HFF-Myc (cell line): Measurements from ENCODE around the gene TIMM8A.
A peak's percentile ranks its signal among the peaks of the same experiment; 100 is the strongest.
"Not testable (repeated sequence)": the region's sequence is repeated elsewhere in the genome, so short reads cannot be mapped to it uniquely, and the experiment has no call there.

ENCODE experiments used
- DNase-seq: peaks from one replicate; pipeline ENCODE4 v3.0.0-alpha.2; 2011; ENCODE audit warnings: low read depth; ENCODE audit errors: extremely low read depth
- H3K4me3 ChIP-seq: replicated peaks from 2 replicates; pipeline ENCODE4 v1.5.1; 2011; ENCODE audit warnings: low read depth, mild to moderate bottlenecking, control low read depth, low read length
- TF ChIP-seq, protein P1 (sequence below): IDR thresholded peaks from 2 replicates; pipeline ENCODE4 v1.5.1; 2012; ENCODE audit warnings: mild to moderate bottlenecking, low read depth, low read length, control low read depth; ENCODE audit errors: missing control alignments

TIMM8A gene

DNA sequence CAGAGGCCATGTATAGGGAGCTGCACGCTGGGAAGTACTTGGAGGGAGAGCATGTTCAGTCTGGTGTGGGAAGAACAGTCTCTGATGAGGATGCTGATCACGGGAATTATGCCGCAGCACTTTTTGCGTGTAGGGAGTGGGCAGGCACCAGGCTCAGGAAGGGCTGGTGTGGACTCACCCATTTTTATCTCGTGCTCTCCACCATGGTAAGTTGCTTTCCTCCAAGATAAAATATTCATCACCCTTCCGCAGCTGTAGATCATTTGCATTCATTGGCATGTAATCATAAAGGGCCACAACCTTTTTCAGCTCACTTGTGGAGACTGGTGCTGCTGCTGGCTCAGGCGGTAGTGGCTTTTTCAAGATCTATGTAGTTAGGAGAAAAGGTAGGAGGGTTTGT lies 11.8 kb upstream of the TIMM8A start:
- no peak for DNase-seq
- no peak overlapping the region for H3K4me3 ChIP-seq
- TF ChIP-seq, protein P1, sequence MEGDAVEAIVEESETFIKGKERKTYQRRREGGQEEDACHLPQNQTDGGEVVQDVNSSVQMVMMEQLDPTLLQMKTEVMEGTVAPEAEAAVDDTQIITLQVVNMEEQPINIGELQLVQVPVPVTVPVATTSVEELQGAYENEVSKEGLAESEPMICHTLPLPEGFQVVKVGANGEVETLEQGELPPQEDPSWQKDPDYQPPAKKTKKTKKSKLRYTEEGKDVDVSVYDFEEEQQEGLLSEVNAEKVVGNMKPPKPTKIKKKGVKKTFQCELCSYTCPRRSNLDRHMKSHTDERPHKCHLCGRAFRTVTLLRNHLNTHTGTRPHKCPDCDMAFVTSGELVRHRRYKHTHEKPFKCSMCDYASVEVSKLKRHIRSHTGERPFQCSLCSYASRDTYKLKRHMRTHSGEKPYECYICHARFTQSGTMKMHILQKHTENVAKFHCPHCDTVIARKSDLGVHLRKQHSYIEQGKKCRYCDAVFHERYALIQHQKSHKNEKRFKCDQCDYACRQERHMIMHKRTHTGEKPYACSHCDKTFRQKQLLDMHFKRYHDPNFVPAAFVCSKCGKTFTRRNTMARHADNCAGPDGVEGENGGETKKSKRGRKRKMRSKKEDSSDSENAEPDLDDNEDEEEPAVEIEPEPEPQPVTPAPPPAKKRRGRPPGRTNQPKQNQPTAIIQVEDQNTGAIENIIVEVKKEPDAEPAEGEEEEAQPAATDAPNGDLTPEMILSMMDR = no peak

DNA sequence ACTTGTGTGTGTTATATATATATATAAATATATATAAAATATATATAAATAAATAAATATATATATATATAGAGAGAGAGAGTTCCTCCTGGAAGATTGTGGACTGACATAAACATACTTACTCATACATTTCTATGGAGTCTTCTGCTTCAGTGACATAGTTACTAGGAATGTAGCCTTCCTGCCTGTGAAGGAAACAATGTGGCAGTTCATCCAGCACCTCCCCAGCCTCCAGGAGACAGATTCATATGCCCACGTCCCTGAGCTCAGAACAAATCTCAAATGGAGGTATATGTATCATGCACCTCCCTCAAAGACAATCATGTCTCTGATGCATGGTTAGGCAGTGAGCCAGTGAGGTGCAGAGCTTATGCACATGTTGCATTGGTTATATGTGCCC lies 11.4 kb upstream of the TIMM8A start:
- no peak for DNase-seq
- H3K4me3 ChIP-seq = no peak overlapping the region
- TF ChIP-seq, protein P1 = no peak

DNA sequence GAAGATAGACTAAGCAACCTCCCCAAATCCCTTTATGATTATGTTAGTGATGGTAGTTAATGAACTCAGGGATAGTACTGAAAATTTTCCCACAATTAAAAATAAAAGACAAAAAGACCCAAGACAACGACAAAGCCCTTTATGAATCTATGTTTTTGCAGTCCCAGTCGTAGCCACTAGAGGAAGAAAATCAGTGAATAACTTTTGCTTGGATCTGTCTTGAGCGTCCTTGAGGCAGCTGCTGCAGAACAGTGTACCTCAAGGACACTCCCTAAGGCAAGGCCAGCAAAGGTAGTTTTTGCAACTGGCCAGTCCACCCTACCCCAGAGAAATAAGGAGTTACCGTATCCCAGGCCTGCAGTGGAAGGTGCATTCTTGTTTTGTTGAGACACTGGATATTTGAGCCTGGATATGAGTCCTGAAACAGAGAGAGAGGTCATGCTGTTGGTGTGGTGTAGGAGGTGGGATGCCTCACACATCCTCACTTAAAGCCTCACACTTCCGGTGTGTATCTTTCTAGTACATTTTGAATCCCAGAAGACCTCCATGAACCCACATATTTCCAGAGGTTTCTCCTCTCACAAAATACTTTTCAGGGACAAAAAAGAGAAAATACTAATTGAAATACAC lies 8.7 kb upstream of the TIMM8A start:
- DNase-seq = no peak
- no peak overlapping the region for H3K4me3 ChIP-seq

DNA sequence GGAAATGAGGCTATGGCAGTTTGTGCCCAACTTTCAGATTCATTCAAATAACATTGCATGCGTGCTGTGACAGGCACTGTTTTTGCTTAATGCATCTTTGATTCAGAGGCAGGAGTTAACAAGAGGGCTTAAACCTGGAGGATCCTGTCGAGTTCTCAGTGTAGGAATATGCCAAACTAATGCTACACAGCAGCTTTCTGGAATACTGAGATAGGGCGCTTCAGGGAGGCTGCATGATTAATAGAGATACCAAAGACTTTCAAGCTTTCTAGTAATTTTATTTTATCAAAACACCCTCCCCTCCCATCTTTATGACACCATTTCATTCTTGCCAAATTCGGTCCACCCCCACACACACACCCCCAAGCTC lies 636 bp upstream of the TIMM8A start:
- no peak for DNase-seq
- TF ChIP-seq, protein P1 = no peak

More for the DNA sequence above, 8.7 kb upstream of the TIMM8A start:
- TF ChIP-seq, protein P1 = peak; percentile 17

DNA sequence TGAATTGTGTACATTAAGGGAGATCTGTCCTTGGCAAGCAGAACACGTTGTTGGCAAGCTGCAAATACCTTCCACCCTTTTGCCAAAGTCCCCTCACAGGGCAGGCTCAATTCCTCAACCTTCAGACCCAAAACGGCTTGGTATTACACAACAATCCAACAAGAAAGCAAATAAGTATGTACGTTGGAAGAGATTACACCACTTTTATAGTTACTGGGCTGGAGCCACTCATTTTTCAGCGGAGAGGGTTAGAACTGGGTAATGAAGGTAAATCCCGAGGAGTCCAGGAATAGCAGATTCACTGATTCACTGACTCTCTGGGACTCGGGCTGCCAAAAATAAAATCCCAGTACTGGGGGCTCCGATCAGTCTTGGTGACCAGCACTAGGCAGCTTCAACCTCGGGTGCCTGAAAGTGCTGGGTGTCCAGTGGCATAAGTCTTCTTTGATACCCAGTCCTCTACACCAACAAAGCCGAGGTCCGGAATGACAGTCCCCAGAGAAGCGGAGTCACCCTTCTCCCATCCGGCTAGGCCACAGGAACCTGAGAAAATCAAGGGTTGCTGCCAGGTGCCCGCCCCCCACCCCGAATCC lies 587 bp downstream of the TIMM8A start:
- no peak for DNase-seq
- TF ChIP-seq, protein P1 = no peak
- H3K4me3 ChIP-seq = peak overlapping the region; percentile 79

More for the DNA sequence above, 636 bp upstream of the TIMM8A start:
- peak overlapping the region; percentile 79 for H3K4me3 ChIP-seq

DNA sequence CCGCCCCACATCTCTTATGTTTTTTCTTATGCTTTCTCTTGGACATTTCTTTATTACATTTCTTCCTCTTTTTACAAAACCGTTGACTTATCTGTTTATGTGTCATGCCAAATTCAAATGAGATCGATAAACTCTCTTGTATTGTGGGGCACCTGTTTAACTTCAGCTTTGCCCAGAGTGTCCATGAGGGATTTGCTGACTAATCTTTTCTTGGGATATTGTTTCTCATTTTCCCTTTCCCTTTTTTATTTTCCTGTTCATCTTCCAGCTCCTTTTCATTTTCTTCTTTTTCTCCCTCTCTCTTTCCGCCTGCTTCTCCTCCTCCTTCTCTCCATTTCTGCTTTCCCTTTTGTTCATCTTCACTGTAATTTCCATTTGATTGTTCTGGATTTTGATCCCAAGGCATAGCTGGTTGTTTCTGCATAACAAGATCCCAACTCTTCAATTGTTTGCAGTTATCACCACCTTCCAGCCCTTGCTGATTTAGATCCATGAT lies 10.7 kb downstream of the TIMM8A start:
- TF ChIP-seq, protein P1 = no peak
- no peak for DNase-seq
- no peak overlapping the region for H3K4me3 ChIP-seq

DNA sequence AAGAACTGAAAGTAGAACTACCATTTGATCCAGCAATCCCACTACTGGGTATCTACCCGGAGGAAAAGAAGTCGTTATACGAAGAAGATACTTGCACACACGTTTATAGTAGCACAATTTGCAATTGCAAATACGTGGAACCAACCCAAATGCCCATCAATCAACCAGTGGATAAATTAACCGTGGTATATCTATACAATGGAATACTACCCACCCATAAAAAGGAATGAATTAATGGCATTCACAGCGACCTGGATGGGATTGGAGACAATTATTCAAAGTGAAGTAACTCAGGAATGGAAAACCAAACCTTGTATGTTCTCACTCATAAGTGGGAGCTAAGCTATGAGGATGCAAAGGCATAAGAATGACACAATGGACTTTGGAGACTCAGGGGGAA lies 14.2 kb downstream of the TIMM8A start:
- not testable (repeated sequence) for H3K4me3 ChIP-seq, DNase-seq

DNA sequence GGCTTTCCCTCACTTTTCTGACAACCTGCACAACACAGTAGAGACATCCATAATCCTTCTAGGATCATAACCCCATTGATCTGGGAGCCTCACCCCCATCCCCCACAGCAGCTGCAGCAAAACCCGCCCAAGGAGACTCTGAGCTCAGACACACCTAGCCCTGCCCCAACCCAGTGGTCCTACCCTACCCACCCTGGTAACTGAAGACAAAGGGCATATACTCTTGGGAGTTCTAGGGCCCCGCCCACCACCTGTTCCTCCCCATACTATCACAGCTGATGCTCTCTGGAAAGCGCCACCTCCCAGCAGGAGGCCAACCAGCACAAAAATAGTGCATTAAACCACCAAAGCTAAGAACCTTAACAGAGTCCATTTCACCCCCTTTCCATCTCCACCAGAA lies 21.9 kb downstream of the TIMM8A start:
- DNase-seq, H3K4me3 ChIP-seq: not testable (repeated sequence)
